ENCODE results near the gene ARPC1B.
A peak's percentile ranks its signal among the peaks of the same experiment; 100 is the strongest.
"Not testable (repeated sequence)": the region's sequence is repeated elsewhere in the genome, so short reads cannot be mapped to it uniquely, and the experiment has no call there.

ARPC1B gene

GRCh38 chr7:99384523-99384922, 10.0 kb downstream of the ARPC1B start:
- intact Hi-C loops (cut with DNase I): no loop called here
- no peak for DNase-seq

DNA sequence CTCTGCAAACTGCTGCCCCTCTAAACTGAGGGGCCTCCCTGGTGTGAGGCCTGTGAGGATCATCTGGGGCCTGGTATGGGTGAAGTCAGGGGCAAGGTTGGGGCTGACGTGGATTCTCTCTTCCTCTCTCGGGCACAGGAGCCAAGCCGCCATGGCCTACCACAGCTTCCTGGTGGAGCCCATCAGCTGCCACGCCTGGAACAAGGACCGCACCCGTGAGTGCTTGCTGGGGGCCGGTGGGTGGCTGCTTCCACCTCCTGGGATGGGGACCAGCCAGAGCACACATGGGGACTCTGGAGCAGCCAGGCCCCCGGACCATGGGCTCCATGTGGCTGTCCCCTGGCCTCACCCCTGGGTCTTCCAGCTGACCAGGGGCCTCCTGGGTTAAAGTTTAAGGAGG, 11.0 kb downstream of the ARPC1B start:
- intact Hi-C loops (cut with DNase I): no loop called here
- DNase-seq: no peak

GRCh38 chr7:99386584-99387238, 12.2 kb downstream of the ARPC1B start:
- no peak for DNase-seq
- intact Hi-C loops (cut with DNase I): no loop called here

DNA sequence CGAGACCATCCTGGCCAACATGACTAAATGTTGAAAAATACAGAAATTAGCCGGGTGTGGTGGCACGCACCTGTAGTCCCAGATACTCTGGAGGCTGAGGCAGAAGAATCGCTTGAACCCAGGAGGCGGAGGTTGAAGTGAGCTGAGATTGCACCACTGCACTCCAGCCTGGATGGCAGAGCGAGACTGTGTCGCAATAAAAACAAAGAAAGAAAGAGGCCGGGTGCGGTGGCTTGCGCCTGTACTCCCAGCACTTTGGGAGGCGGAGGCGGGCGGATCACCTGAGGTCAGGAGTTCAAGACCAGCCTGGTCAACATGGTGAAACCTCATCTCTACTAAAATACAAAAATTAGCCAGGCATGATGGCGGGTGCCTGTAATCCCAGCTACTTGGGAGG, 12.7 kb downstream of the ARPC1B start:
- intact Hi-C loops (cut with DNase I); DNase-seq: not testable (repeated sequence)

DNA sequence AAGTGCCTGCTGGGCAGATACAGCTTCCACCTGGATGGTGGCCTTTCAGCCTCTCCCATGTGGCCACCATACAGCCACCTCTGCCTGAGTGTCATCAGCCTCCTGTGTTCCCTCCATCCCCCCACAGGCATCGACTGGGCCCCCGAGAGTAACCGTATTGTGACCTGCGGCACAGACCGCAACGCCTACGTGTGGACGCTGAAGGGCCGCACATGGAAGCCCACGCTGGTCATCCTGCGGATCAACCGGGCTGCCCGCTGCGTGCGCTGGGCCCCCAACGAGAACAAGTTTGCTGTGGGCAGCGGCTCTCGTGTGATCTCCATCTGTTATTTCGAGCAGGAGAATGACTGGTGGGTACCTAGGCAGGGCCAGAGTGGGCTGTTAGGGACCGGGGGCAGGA, 13.4 kb downstream of the ARPC1B start:
- intact Hi-C loops (cut with DNase I): no loop called here

DNA sequence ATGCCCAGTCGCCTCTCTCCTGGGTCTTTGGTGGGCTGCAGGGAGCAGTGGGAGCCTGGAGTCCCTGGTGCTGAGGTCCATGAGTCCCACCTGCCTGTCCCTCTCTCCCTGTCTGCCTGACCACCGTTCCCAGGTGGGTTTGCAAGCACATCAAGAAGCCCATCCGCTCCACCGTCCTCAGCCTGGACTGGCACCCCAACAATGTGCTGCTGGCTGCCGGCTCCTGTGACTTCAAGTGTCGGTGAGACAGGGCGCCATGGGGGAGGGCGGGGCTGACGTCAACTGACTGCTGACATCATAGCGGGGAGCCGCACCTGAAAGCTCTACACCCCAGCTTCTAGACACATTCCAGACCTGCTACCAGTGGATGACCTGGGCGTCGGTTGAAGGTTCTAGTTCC, 15.2 kb downstream of the ARPC1B start:
- DNase-seq: no peak
- intact Hi-C loops (cut with DNase I): no loop called here

More for the DNA sequence above, 13.4 kb downstream of the ARPC1B start:
- no peak for DNase-seq

- DNase-seq: no peak
- intact Hi-C loops (cut with DNase I): no loop called here
Observed at GRCh38 chr7:99390941-99391602, 16.5 kb downstream of the ARPC1B start.

DNA sequence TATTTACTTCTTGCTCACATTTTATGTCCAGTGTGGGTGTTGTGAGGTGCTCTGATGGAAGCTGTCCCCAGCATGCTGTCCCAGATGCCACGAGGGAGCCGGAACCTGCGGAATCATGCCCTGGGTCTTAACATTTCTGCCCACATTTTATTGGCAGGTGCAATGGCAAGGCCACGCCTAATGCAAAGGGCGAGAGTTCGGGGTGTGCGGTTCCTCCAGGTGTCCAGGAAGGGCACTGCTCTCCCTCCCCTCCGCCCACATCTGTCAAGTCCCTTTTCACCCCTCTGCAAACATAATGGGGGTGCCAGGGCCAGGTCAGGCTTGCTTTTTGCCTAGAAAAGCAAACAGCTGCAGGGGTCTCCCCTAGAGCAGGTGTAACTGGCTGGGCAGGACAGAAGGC, 17.5 kb downstream of the ARPC1B start:
- no peak for DNase-seq
- intact Hi-C loops (cut with DNase I): no loop called here

DNA sequence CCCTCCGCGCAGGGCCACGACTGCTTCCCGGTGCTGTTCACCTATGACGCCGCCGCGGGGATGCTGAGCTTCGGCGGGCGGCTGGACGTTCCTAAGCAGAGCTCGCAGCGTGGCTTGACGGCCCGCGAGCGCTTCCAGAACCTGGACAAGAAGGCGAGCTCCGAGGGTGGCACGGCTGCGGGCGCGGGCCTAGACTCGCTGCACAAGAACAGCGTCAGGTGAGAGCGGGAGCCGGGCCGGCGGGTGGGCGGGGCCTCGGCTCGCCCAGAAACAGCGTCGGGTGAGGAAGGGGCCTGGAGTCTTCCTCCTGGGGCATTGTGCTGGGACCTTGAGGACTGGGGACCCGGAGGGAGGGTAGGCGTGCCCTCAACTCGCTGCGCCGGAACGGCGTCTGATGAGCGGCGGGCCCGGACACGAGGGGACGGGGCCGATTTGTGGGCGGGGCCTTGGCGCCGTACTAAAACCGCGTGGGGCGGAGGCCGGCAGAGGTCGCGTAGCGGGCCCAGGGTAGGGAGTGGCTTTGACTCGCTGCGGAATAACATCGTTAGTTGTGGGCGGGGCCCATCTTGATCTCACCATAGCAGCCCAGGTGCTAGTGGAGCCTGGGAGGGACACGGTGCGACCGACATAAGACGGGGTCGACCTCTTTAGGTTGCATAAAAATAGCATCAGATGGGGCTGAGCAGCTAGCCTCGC, 18.3 kb downstream of the ARPC1B start:
- intact Hi-C loops (cut with DNase I): no loop called here
- DNase-seq: peak; percentile 33 to 90 (median 76)

- intact Hi-C loops (cut with DNase I): no loop called here
- peak in 8 of 42 donors; percentile 14 to 54 (median 24) for DNase-seq
Observed at GRCh38 chr7:99393355-99394187, 19.0 kb downstream of the ARPC1B start.

DNA sequence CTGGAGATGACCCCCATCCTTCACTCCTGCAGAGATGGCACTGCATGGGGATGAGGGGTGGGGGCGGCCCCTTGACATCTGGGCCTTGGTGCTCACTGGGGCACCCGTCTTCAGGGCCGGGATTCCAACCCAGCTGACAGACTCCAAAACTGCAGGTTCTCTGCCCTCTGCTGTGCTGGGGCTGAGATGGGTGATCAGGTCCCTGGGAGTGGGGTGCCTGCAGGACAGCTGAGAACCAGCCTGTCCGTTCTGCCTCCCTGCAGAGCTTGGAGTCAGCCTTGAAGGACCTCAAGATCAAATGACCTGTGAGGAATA, 19.6 kb downstream of the ARPC1B start:
- no peak for DNase-seq
- intact Hi-C loops (cut with DNase I): no loop called here

DNA sequence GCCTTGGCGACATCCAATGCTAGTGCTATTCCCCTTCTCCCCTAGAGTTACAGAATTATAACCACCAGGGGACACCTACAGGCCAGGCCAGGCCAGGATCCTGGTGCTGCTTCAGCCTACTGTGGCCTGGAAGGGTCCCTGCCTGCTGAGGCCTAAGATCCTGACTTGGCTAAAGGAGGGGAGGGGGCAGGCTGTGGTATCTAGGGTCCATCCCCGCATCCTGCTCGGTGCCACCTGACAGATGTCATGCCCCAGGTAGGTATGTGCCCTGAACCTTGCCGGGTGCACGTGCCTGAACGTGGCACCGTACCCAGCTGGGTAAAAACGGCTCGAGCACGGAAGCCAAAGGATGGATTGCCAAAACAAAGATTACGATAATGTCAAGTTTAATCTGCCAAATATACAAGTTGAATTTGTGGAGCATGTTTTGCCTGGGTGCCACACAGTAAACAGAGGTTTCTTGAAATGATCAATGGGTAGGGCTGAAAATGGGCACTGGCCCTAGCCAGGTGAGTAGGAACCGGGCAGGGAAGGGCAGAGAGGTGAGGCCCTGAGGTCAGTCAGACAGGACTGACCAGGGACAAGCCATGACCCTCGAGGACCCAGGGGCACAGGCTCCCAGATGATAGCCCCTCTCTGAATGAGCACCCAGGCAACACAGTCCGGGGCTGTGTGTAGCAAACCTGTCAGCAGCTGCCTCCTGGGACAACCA, 21.2 kb downstream of the ARPC1B start:
- intact Hi-C loops (cut with DNase I): no loop called here
- DNase-seq: no peak

DNA sequence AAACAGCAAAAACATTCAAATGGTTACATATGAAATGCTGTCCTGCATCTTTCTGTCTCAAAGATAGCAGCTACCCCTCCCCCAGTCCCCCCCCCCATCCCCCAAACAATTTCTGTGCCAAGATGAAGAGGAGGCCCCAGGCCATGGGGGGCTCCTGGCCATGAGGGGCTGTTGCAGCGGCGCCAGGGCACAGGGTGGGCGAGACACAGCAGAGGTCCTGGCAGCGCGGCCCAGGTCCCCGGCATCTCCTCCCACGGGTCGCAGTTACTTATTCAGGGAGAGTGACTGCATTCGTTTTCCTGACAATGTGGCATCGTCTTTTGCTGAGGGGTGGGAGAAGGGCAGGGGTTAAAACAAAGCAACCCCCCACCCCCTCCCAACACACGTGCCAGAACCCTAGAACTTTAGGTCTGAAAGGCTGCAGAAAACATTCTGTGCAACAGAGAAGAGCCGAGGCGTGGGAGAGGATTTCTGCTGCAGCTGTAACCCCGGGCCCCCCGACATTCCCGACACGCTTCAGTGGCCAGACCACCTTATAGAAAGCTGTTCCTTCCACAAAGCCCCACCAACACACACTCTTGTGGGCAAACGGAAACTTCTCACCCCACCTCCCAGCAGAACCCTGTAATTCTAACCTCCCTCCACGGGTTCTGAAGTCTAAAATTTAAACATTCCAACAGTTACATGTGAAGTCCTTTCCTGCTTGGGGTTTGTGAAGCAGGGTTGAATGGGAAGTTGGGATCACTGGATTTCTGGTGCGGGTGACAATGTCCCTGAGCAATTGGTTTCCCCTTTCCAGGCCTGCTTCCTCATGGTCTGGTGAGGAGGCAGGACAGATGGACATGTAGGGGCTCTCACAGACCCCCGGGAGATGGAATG, 22.1 kb downstream of the ARPC1B start:
- intact Hi-C loops (cut with DNase I): no loop called here
- no peak for DNase-seq

DNA sequence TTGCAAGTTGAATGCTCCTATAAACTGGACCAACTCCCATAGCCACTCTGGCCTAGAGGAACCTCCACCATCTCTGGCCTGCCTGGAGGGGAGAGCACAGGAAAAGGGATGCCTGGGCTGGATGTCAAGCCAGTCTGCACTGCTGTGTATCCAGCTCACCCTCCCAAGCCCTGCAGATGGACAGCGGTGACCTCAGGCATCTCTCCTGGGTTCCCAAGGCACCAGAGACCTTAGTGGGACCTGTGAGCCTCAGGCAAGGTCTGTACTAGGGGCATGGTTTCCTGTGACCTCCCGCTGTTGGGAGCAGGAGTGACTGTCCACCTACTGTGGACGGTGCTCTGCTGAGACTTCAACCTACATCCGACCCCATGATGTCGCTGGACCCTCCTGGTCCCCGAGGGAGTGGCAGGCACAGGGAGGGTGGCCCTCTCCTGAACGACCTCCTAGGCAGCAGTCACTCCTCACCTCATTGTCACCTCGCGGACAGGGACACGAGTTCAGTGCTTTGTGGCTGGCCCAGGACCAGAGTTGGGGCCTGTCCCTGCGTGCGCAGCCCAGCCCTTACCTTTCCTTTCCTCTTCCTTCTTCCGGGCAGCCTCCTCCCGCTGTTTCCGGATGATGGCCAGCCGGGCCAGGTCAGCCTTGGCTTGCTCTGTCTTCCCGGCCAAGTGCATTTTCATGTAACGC, 22.9 kb downstream of the ARPC1B start:
- intact Hi-C loops (cut with DNase I): no loop called here
- no peak for DNase-seq

DNA sequence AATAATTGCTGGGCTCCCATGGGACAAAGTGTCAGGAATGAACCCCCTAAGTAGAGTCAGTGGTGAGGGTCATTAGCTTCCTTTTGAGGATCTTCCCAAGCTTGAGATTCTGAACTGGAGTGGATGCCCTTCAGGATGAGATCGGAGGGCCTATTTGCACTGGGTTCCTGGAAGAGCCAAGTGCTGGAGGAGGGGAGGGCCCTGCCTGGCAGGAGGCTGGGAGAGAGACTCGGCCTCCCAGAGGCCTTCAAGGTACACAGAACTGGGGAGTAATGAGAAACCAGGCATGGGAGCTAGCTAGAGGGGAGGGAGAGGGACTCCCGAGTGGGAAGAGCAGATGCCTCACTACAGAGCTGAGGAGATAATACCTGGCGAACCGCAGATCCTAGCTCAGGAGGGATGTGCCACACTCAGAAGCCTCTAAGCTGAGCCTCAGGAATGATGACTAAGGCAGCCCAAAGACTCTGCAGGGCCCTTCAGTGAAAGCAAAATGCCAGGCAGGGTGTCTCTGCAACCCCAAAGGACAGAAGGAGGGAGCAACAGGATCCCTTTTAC, 24.4 kb downstream of the ARPC1B start:
- intact Hi-C loops (cut with DNase I): no loop called here

DNA sequence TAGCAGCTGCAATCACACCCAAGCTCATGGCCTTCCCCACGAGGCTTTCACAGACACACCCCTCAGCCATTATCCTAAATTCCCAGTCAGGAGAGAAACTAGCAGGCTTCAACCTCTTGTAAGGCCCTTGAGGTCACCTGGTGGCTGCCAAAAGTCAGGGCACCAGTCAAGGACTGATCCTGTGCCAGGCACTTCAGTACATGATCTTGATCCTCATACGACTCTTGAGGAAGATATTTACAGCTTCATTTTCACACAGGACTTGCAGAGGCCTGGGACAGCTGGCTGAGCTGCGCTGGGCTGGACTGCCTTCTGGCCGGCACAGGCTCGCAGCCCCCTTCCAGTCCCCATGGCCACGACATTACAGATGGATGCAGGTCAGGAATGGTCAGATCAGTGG, 25.1 kb downstream of the ARPC1B start:
- intact Hi-C loops (cut with DNase I): no loop called here
- no peak for DNase-seq

More for the DNA sequence above, 24.4 kb downstream of the ARPC1B start:
- DNase-seq: no peak

DNA sequence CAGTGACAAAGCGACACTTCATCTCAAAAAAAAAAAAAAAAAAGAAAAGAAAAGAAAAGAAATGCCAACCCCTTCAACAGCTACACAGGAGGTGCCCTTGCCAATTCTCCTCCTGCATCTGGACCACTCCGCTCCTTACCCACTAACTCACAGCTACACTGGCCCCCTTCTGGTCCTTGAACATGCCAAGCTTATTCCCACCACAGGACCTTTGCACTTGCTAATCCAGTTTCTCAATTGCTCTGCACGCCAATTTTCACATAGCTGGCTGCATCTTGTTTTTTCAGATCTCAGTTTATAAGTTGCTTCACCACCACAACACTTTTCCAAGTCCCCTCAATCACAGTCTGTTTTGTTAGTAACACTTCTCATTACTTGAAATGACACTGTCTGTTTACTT, 28.3 kb downstream of the ARPC1B start:
- no peak for DNase-seq
- intact Hi-C loops (cut with DNase I): loop anchor here (10.0 kb wide), 1 partner anchor 152 kb away; the partner anchor contains the start of genes FAM200A and ZNF655
